EL (cell line): Measurements from ENCODE around the gene DNM3.
"Not testable (repeated sequence)": the region's sequence is repeated elsewhere in the genome, so short reads cannot be mapped to it uniquely, and the experiment has no call there.

Source experiments
- DNase-seq: peaks from one replicate; pipeline ENCODE4 v3.0.0-alpha.2; 2016

The DNM3 gene

DNA sequence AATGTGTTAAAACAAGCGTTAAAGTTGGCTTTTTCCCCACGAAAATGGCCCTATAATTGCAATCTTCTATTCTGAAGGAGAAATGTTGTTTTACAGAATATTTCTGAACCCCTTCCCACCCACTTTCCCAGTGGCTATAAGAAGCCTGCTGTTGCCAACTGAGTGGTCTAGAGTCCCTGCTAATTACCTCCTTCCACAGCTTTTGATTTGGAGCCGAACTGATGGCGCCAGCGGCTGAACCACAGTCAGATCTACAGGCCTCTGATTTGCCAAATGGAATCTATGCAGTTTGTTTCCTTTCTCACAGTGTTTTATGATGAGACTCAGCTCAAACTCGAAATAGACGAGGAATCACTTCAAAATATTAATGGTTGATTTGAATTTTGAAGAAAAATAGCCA lies 503.1 kb downstream of the DNM3 start:
- peak; percentile 5 for DNase-seq

DNA sequence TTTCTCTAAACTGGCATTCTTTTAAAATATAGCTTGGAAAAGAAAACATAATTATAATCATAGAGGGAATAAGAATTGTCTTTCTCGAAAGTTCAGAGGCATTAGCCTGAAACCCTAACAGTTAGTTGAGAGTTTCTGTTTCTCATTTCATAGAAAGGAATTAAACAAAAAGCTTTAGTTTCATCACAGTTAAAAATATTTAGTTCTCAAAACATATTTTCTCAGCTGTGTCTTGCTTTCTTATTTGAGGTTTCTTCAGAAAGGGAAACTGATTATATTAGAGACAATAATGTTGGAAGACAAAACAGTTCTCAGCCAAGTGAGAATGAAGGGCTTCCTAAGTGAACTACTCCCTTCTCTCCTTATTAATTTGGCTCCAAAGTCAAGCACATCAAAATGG lies 503.8 kb downstream of the DNM3 start:
- DNase-seq, result no peak

DNA sequence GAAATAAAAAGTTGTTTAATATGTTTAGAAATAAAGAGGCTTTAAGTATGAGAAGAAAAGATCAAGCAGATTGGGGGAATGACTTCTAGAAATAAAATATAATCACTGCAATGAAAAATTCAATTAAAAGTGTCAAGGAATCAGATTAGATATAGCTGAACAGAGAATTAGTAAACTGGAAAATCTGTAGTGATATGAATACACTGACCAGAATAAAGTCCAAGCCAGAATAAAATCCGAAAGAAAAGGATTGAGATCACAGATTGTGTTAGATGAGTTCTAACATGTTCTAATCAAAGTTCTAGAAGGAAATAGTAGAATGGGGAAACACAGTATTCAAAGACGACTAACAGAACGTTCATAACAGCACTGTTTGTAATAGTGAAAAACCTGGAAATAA lies 506.1 kb downstream of the DNM3 start:
- no peak for DNase-seq

DNA sequence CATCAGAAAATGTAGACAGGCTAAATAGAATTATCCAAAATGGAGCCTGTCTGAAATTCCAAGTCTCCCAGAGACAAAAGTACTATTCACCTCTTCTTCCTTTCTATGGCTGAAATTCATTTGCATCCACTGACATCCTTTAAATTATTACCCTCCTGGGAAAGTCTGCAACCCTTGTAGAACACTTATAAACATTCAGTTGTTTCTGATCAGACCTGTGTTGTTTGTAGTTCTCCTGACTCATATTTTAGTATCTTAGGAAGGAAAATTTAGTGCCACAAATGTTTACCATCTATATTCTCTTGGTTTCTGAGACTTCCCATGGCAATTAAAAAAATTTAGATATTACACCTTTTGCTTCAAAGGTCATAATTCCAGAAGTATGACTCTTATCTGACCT lies 509.6 kb downstream of the DNM3 start:
- no peak for DNase-seq

DNA sequence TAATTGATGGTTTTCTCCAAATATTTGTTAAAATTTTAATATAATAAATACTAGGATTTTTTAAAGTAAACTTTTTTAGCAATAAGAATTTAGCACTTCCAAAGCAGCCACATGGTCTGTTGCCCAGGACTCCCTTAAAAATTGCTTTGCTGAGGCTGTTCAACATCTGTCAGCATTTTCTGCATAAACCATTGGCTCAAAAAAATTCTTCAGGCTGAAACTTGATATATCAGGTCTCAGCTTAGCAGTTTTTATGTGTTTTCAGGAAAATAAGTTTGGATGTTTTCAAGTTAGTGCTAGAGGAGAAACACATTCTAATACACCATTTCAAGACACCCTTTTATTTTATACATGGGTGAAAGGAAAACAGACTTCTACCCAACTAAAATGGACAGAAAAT lies 510.0 kb downstream of the DNM3 start:
- peak; percentile 8 for DNase-seq

DNA sequence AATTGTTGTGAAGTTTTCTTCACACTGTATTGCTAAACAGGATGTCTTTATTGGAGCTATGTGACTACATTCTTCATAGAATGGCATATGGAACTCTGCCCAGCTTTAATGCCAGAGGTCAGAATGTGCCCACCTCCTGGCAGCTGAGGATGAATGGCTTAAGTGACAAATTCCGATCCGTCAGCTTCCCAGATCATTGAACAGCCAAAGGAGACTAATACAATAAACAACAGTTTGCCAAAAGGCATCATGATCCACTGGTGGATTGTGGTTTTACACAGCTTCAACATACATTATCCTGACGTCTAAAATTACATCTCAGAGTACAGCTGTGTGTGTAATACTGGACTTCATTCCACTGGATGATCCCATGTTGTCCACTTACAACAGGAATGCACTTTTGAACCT lies 510.5 kb downstream of the DNM3 start:
- DNase-seq, result peak; percentile 57

DNA sequence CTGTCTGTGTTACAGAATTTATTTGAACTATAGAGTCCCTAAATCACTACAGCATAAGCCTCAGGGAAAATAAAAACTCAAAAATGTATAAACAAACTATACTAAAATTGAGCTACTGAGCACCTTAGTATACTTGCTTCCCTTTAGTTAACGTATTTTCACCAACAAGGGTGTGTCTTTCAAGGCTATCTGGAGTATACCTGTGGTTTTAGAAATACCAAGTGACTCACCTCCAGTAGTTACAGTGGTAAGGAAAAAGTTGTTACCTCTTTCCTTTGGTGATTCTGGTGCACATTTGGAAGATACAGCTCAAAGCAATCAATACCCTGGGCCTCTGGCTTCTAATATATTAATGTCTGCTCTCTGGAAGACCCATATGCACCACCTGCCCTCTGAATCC lies 511.1 kb downstream of the DNM3 start:
- DNase-seq, result peak; percentile 16

DNA sequence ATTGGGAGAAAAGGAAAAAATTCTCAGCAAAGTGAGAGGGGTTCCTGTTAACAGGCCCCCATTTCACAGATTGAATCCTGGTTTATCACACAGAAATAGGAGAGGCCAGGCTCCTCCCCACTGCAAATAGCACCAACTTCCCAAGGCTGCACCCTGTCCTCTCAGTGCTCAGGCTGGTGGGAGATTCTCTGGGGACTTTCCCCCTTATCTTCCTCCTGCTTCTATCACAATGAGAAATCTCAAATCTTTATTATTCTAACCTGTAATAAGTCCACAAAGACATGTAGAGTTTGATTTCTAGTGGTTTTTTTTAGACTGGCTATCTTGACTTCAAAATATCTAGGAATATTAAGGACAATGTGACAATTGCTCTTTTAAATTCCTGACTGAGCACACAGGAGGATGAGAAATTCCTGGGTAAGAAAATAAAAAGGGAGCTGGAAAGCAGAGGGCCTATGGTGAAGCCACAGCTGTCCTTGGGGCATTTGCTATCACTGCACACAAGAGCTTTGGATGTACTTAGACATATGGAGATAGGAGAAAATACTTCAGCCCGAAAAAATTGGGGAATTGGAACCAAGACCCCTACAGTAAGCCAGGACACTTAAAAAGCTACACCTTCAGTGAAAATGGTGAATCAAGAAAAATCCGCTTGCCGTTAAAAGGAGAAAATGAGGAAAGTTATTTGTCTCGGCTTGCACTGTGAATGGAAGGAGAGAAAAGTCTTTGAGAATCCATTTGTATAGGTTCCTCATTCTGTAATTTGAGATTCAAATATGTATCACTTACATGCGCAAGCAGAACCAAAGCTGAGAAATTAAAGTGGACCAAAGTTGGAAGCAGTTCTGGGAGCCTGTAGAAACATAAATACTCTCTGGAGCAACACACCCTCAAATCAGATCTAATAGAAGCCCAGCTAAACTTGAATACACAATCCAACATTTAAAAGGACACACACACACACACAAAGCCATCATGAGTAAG lies 513.3 kb downstream of the DNM3 start:
- no peak for DNase-seq

DNA sequence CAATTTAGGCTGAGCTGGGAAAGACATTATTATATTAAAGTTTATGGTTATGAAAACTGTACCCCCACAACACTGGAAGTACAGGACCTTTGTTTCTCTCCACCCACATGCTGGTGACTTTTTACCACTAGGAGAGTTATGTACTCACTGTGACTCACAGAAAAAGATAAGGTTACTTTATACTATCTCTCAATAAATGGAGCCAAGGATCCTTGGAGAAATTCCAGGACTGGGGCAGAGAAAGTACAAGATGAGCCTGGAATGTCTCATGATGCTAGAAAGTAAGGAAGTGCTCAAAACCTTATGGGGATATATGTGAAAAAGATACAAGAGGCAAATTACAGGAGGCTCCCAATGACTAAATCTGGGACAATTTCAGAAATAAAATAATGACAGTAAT lies 515.3 kb downstream of the DNM3 start:
- peak; percentile 93 for DNase-seq

DNA sequence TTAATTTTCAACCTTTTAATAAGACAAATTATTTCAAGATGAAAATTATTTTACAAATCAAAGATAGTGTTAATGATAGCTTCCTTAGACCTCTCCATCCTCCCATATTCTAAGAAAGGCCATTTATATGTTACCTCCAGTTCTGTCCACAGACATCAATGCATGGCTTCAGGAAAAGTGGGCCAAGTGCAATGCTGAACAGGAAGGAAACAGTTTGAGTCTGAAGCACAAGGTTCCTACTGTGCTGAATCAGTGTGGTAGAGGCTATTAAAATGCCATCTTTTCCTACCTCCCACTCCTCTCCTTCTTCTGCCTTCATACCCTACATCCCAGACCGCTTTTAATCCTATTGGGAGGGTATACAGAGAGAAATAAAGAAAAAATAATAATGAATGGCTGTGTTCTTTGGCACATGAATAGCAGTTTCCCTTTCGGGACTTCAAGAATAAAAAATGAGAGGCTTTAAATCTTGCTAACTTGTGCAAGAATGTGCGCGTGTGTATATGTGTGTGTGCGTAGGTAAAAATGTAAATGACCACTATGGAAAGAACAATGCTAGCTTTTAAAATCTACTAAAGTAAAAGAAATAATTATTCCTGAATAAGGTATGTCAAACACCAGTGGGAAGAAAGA lies 516.6 kb downstream of the DNM3 start:
- DNase-seq, result no peak

DNA sequence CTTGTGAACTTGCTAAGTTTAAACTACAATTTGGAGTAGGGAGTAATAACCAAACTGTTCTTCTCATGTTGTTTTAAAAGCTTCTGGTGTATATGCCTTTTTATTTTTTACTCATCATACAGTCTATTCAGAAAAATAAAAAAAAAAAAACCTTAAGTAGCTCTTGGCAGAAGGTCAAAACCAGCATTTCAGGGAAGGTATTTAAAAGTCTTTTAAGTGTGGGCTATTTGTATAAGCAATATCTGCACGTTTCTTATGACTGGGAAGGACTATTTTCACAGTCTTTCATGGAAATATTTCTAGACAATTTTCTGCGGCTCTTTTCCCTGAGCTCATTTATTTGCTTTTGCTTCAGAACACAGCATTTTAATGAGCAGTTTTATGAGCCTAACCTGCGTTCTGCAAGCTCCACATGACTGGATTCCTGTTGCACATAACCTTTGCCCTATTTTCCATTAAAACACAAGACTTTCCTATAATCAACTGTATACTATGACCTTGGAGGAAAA lies 518.2 kb downstream of the DNM3 start:
- peak; percentile 70 for DNase-seq

DNA sequence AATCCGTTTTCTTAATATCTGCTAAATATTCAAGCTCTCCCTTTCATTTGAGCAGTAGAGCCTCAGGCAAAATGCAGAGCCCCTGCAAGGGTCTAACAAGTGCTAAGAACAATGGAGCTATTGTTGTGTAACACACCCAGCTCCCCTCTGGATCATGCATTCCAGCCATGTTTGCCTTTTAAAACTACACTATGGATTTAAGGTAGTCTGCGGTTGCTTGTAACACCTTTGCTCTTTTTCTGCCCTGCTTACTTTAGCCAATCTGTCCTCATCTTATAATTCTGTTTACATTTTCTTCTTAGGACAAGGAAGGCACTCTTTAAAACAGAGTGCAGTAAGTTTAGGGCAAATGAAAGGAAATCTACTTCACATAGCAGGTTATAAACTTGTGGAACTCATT lies 519.2 kb downstream of the DNM3 start:
- no peak for DNase-seq

DNA sequence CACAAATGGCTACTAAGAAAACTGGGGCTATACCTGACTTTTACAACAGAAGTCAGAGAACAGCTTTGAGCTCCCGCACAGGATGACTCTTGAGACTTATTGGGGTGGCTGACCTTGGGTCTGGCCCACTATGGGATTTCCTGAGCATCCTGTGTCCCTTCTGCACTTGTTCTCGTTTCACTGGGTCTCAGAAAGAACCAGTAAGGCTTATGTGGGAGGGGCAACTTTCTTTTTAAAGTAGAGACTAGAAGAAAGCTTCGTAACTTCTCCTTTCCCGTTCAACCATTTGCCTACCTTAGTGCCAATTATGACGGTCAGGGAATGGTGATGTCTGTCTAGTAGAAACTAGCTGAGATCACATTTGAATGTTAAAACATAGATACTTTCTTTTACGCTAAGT lies 519.7 kb downstream of the DNM3 start:
- no peak for DNase-seq

DNA sequence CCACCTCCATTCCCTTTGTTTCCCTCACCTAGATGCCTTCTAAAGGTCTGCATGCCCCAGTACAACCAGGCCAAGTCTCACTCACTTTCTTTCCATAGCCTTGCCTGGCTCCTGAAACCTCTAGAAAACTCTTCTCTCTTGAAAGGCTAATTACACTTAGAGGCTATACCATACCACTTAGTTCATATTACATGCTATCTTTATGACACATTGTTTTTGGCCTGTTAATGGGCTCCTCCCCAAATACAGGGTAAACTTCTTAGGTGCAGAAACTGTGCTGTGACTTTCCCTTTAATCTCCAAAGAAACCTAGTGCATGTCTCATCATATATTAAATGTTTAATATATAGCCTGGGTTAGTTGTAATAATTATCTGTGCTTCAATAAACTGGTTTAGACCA lies 522.6 kb downstream of the DNM3 start:
- DNase-seq, result no peak

DNA sequence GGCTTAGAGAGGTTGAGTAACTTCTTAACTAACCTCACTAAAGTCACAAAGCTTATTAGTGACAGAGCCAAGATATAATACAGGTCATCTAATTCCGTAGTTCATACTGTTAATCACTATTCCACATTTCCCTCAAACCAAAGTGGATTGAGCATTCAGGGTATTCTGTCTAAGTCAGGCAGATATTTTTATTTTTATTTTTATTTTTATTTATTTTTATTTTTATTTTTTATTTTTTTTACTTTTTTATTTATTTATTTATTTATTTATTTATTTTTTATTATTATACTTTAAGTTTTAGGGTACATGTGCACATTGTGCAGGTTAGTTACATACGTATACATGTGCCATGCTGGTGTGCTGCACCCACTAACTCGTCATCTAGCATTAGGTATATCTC lies 530.3 kb downstream of the DNM3 start:
- not testable (repeated sequence) for DNase-seq

DNA sequence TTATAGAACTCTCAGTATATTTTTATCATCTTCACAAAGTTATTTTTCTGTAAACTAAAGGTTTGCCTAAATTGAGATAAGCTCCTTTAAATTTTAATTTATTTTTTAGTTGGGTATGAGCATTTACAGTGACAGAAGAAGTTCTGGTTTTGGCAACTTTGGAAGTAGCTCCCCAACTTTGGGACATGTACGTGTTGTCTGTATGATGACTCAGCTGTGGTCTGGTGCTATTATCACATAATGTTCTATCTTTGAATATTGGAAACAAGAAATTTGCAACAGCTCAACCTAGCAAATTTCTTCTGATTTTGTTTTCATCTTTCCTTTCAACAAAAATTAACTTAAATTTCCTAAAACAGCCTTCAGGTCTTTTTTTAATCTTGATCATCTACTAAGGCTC lies 532.6 kb downstream of the DNM3 start:
- DNase-seq, result no peak

DNA sequence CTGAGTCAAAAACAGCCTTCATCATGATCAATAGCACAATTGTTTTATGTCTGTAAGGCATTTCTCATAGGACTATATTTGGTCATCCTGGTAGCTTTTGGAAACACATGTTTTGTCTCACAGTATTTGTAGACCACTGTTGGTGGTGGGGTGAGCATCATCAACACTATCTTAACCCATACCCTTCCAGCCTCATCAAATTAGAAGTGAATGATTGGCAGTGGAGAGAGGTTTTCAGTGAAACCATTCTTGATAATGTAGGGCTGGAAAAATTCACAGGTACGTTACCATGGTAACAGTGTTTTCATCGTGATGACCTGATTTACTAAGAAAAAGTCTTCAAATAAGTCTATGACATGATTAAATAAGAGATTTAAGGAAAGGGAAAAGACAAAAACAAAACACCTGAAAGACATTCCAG lies 533.9 kb downstream of the DNM3 start:
- no peak for DNase-seq

DNA sequence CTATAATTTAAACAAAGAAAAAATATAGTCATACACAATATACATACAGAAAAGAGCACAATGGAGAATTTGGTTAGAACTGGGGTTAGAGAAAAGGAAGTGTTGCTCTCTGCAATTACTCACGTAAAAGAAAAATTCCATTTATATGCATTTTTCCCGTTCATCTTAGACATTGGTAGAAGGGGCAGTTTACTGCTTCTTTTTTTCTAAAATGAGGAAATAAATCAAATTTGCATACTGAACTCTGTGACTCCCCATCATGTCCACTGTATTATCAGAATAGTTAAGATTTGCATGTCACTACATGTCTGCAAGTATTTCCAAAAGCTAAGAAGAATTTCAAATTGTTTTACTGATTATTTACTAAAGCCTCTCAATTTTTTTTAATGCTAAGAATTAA lies 535.1 kb downstream of the DNM3 start:
- DNase-seq, result no peak

DNA sequence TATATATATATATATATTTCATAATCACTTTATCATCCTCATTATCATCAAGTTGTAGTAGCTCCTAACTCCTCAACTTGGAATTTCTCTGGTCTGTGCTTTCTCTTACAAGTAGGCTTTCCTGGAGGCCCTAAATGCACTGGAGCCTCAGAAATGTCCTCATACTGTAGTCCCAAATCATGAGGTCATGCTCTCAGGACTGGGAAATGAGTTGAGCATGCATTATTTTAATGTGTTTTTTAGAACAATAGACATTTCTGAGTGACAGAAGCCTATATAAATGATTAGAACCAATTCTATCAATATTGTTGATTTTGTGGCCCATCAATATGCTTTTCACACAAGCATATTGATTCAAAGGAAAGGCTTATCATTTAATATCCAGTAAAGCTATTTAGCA lies 536.3 kb downstream of the DNM3 start:
- DNase-seq, result no peak

DNA sequence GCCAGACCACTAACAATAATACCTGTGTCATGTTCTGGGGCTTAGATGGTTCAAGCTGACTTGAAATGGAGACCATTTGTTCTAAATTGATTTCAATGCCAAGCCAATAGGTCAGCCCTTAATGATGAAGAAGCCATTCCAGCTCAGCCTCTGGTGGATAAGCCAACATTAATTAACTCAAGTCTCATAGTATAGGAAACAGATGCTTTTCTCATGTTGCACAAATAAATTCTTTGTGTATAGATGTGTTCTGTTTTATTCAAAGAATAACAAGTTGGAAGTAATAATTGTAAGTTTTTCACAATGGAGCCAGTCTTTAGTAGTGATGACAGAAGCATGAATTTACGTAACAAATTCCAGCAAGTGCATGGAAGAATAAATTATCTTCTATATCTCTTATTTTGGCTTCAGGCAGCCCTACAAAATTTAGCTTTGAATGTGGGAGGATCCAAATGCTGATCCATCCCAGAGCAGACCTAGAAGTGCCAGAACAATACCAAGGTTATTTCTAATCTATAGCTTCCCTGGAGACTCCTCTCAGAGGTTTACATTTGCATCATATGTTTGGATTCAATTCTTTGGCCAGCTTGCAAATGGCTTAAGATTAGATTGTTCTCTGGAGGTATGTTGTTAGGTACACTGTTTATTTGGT lies 536.9 kb downstream of the DNM3 start:
- no peak for DNase-seq

DNA sequence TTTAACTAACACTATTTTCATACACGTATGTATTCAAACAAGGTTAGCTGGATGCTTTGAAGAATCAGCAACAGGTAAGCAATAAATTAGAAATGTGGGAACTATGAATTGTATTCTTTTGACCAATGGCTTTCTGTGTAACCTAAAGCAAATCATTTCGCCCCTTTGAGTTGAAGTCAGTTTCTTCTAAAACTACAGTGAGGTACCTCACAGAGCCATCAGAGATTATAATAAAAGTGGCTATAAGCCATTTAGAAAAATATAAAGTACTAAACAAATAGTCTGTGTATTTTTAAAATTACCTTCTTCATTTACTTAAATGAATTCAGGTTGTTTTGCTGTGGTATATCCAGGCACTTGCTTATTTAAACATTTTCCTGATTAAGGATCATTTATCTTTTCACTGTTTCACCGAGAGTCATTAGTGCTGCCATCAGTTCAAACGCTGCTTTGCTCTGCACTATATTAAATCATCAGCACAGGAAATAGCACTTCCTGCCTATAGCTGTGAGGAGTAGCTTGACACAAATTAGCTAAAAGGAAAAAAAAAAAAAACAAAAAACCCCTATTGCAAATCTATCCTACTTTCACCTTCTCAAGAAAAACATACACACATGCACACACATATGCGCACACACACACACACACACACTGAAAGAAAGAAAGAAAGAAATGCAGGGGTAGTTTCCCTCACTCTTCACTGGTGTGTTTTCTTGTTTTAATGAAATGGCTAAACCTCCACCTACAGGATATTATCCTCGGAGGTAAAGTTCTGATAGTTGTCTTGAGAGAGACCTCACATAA lies 539.3 kb downstream of the DNM3 start:
- peak; percentile 10 for DNase-seq

DNA sequence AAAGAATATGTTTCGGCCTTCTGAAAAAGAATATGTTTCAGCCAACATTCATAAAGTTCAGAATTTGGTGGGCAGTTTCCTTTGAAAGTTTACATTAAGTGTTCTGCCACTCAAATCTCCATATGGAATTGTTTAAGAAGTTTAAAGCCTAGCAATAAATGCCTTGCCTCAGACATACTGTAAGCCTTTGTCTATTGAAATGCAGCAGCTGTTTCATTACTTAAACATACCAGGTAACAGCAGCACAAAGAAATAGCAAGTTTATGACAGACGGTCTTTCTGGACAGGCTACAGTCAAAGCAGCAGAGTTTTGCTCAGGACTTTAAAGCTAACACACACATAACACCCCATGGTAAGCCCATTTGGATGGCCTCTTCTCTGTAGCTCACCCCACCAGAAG lies 540.6 kb downstream of the DNM3 start:
- no peak for DNase-seq

DNA sequence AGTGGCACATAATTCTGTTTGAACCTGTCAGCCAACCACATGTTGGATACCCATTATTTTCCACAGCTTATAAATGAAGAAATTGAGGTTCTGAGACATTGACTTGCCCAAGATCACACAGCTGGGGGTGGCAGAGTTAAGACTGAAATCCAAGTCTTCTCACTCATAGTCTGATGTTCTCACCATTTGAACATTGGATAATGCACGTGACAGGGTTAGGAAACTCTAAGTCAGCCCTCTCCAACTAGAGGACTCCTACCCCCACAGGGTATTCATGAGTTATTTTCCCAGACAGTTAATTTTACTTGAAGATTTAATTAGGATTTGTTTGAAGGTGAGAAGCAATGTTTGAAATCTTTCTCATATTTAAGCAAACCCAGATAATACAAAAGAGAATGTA lies 541.1 kb downstream of the DNM3 start:
- no peak for DNase-seq
